G401.6 (cell line): ENCODE results near the gene WAS.
"Not testable (repeated sequence)": the region's sequence is repeated elsewhere in the genome, so short reads cannot be mapped to it uniquely, and the experiment has no call there.

Experiments used
- FAIRE-seq: peaks from 2 replicates; lab custom pipeline; 2012; peaks lifted over from hg19 to GRCh38; lab: Jason Lieb, UNC

The WAS gene

DNA sequence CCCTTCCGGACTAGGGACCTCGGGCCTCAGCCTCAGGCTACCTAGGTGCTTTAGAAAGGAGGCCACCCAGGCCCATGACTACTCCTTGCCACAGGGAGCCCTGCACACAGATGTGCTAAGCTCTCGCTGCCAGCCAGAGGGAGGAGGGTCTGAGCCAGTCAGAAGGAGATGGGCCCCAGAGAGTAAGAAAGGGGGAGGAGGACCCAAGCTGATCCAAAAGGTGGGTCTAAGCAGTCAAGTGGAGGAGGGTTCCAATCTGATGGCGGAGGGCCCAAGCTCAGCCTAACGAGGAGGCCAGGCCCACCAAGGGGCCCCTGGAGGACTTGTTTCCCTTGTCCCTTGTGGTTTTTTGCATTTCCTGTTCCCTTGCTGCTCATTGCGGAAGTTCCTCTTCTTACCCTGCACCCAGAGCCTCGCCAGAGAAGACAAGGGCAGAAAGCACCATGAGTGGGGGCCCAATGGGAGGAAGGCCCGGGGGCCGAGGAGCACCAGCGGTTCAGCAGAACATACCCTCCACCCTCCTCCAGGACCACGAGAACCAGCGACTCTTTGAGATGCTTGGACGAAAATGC, at the start of gene WAS:
Gene WAS (plus strand): TSS at position 389 of the 572 bp plus-strand sequence. CDS start 55 bp downstream, at position 444.
- no peak for FAIRE-seq

DNA sequence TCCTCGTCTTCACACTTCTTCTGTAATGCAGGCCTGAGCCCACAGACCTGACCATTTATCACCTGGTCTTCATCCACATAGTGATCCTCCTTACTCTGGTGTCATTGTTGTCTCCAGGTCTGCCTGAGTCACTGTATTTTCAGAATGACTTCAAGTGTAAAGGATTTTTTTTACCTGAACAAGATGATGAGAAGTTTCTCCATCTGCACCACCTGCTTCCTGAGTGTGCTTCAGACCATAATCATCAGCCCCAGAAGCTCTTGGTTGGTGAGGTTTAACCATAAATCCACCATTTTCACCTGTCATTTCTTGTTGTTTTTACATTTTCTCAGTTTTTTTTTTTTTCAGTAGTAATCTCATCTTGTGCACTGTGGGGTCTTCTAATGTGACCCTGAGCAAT, 47.3 kb upstream of the WAS start:
- FAIRE-seq: no peak

DNA sequence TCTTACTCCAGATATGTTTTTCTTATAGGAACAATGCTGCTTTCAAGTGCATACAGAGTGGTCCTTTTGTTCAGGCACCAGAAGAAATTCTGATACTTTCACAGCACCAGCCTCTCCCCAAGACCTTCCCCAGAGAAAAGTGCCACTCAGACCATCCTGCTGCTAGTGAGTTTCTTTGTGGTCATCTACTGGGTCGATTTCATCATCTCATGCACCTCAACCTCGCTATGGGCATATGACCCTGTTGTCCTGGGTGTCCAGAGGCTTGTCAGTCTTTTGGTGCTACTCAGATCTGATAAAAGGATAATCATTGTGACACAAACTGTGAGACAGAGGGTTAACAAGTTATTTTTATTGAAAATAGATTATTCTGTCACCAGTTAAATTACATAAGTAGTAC, 46.8 kb upstream of the WAS start:
- FAIRE-seq: no peak

DNA sequence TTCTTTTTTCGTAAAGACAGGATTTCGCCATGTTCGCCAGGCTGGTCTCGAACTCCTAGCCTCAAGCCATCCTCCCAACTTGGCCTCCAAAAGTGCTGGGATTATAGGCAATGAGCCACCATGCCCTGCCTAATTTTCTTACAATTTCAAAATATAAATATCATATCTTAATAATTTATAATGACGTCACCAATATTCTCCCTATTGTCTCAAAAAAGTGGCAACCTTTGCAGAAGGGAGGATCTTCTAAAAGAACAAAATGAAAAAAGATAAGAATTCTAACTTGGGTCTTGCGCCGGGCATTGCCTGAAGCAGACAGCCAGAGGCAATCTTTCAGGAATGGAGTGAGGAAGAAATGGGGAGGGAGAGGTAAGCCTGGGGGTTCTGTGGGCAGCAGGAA, 37.9 kb upstream of the WAS start:
- no peak for FAIRE-seq

DNA sequence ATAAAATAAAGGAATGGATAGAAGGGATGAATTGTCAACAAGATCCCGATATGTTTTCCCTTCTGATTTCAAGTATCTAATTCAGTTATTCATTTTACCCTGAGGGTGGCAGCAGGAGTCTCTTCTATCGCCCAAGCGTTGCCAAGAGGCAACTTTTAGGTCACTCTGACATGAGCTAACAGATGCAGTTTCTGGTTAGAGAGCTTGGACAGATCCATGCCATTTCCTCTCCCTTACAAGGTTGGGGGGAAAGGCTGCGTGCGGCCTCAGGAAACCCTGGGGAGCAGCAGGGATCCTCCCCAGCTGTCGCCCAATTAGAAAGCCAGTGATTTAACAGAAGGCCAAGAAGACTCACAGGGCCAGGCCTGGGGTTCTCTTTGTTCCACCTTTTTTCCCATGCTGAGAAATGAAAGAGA, 35.3 kb upstream of the WAS start:
- peak; percentile 86 for FAIRE-seq

DNA sequence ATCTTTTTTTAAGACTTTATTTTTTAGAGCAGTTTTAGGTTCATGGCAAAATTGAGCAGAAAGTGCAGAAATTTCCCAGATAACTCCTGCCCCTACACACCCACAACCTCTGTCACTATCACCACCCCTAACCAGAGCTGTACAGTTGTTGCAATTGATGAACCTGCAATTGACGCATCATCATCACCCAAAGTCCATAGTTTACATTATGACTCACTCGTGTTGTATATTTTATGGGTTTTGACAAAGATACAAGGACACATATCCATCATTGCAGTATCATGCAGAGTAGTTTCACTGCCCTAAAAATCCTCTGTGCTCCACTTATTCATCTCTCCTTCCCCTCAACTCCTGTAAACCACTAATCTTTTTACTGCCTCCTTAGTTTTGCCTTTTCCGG, 34.5 kb upstream of the WAS start:
- no peak for FAIRE-seq

DNA sequence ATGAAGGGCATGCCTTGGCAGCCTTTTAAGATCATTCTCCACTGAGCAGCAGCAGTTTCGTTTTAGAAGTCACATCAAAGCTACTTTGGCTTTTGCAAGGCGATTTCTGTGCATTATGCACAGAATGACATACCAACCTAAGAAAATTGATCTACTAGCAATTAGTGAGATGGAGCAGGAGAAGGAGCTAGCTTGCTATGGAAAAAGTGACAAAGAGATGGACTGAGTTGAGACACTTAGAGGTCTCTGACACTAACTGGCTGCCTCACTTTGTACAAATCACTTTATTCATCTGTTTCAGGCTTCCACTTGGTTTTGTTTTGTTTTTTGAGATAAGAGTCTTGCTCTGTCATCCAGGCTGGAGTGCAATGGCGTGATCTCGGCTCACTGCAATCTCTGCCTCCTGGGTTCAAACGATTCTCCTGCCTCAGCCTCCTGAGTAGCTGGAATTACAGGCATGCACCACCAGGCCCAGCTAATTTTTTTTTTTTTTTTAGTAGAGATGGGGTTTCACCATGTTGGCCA, 31.5 kb upstream of the WAS start:
- not testable (repeated sequence) for FAIRE-seq

DNA sequence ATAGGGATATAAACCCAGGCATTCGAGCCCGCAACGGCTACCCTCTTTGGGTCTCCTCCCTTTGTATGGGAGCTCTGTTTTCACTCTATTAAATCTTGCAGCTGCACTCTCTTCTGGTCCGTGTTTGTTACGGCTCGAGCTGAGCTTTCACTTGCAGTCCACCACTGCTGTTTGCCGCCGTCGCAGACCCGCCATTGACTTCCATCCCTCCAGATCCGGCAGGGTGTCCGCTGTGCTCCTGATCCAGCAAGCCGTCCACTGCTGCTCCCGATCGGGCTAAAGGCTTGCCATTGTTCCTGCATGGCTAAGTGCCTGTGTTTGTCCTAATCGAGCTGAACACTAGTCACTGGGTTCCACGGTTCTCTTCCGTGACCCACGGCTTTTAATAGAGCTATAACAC, 28.9 kb upstream of the WAS start:
- not testable (repeated sequence) for FAIRE-seq

DNA sequence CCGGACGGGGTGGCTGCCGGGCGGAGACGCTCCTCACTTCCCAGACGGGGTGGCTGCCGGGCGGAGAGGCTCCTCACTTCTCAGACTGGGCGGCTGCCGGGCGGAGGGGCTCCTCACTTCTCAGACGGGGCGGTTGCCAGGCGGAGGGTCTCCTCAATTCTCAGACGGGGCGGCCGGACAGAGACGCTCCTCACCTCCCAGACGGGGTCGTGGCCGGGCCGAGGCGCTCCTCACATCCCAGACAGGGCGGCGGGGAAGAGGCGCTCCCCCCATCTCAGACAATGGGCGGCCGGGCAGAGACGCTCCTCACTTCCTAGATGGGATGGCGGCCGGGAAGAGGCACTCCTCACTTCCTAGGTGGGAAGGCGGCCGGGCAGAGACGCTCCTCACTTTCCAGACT, 23.9 kb upstream of the WAS start:
- FAIRE-seq: not testable (repeated sequence)

DNA sequence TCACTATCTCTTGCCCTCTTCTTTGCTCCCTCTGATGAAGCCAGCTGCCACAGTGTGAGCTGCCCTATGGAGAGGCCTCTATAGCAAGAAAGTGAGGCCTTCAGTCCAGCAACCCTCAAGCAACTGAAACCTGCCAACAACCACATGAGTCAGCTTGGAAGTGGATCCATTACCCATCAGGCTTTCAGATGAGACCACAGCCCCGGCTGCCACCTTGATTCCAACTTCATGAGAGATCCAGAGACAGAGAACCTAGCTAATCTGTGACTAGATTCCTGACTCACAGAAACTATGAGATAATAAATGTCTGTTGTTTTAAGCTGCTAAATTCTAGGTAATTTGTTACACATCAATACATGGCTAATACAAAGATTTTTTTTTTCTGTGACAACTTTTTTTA, 20.4 kb upstream of the WAS start:
- FAIRE-seq: no peak

DNA sequence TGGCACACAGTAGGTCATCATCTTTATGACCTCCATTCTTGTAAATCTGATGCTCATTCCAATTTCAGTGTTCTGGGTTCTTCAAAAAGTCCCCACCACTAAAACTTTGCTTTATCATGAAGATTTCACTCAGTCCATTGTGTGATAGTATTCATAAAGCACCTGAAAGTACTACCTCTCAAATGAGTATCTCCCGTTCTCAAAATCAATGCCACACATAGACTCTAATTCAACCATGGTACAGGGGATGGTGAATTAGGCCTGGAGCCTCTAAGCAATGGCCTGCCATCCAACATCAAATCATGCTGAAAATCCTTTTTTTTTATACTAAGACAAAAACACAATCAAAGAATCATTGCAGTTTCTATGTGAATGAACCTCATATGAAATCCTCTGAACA, 19.4 kb upstream of the WAS start:
- no peak for FAIRE-seq

DNA sequence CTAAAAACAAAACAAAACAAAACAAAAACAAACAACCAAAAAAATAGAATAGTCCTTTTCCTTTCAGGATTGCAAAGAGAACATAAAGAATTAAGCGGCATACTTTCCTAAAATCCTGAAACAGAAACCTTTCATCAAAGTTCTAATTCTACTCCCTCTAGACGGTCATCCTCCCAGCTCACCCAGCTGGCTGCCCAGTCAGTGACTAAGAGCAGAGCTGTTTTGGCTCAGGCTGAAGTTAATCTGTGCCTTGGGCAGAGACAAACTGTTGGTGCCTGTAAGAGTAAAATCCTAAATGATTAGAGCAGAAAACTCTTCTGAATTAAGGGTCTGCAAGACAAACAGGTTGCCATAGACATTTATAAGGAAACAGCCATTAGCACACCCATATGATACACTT, 17.6 kb upstream of the WAS start:
- no peak for FAIRE-seq

DNA sequence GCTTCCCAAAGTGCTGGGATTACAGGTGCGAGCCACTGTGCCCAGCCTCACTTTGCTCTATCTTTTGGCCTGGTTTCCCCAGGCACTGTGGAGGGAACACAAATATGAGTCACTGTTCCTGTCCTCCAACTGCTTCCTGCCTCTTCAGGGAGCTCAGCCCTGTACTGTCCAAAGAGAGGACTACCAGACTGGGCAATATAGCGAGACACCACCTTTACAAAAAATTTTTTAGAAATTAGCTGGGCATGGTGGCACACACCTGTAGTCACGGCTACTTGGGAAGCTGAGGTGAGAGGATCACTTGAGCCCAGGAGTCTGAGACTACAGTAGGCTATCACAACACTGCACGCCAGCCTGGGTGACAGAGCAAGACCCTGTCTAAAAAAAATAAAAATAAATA, 16.9 kb upstream of the WAS start:
- no peak for FAIRE-seq

DNA sequence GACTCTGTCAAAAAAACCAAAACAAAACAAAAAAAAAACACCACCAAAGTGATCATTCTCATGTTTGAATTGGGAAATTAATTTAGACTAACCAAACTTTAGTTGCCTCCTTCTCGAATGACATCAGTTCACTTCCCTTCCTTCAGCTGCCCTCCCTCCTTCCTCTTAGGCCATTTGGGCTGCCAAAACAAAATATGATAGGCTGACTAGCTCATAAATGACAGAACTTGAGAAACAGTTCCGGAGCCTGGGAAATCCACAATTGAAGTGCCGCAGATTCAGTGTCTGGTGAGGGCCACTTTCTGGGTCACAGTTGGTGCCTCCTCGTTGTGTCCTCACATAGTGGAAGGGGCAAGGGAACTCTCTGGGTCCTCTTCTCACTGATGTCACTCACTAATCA, 16.1 kb upstream of the WAS start:
- FAIRE-seq: no peak

DNA sequence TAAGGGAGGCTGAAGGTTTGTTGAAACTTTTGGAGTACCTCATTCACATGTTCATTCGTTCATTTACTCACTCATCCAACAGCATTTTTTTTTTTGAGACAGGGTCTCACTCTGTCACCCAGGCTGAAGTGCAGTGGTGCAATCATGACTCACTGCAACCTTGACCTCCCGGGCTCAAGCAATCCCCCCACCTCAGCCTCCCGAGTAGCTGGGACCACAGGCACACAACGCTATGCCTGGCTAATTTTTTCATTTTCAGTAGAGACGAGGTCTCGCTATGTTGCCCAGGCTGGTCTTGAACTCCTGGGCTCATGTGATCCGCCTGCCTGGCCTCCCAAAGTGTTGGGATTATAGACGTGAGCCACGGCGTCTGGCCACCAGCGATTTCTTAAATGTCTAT, 15.4 kb upstream of the WAS start:
- not testable (repeated sequence) for FAIRE-seq

DNA sequence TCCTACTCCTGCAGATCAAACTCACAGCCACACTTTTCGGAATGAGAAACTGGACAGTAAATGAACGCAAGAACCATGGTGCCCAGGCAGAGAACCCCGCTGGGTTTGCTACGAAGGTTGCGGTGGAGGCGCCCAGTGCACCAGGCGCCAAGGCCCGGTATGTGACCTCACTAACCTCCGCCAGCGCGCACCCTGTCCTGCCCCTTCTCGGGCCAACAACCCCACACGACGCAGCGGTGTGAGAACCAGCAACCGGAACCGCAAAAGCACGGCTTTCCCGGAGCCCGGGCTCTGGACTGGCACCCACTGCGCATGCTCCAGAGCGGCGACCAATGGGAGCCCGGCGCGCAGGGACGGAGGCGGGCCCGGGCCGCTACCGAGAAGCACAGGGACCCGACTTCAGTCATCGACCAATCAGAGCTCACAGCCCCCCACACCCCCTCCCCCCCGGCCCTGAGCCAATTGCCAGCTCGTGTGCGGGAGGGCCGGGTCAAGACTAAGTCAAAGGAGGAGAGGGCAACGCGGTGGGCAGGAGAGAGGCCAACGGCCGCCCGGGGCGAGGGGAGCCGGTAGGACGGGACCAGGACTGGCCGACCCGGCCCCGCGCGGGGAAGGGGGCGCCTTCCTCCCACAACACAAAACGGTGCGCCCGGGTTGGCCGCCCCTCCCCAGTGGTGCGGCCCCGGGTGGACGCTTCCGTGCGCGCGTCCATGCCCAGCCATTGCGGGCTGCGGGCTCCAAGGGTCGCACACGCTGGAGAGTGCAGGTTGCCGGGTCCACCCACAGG, 7.3 kb upstream of the WAS start:
- peak; percentile 63 for FAIRE-seq

DNA sequence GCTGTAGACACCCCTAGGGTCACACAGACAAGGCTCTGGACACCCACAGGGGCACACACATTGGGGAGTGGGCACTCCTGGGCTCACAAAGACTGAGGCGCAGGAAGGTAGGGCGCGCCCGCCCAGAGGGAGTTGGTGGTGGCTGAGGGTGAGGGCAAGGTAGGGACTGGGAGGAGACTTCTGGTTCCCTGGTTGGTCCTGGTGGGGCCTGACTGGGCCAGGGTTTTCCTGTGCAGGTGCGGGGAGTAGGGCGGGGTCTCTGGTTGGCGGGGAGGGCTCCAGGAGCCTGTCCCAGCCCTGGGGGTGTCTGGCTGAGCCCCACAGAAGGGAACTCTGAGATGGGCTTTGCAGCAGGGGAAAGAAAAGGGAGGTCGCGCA, 6.7 kb upstream of the WAS start:
- FAIRE-seq: no peak

DNA sequence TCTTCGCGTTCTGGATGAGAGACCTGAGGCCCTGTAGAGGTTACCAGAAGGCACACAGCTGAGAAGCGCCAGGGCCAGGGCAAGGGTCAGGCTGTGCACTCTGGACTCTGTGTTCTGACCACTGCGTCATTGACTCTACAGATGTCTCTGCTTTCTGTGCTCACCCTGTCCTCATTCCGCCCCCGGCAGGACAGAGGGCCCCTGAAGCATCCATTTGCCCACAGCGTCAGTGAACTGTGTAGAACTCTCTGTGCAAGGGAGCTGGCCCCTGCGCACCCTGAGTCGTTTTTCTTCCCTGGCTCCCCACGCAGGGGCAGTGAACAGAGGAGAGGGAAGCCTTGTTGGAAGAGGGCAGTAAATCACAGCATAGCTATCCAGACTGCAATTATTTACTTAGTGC, 6.1 kb upstream of the WAS start:
- FAIRE-seq: no peak

DNA sequence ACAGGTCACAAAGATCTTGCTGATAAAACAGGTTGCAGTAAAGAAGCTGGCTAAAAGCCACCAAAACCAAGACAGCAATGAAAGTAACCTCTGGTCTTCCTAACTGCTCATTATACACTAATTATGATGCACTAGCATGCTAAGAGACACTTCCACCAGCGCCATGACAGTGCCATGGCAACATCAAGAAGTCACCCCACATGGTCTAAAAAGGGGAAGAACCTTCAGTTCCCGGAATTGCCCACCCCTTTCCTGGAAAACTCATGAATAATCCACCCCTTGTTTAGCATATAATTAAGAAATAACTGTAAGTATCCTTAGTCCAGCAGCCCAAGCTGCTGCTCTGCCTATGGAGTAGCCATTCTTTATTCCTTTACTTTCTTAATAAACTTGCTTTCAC, 3.1 kb upstream of the WAS start:
- FAIRE-seq: not testable (repeated sequence)

DNA sequence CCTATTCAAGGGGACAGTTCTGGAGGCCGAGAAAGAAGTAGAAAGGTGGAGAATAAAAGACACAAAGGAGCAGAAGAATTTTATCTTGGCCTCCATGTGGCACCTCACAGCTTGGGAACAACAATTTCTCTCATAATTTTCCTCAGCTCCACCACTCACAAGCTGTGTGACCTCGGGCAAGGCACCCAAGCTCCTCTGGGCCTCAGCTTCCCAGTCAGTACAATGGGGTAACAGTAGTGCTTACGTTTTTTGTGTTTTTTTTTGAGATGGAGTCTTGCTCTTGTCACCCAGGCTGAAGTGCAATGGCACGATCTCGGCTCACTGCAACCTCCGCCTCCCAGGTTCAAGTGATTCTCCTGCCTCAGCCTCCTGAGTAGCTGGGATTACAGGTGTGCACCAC, 2.7 kb upstream of the WAS start:
- not testable (repeated sequence) for FAIRE-seq

DNA sequence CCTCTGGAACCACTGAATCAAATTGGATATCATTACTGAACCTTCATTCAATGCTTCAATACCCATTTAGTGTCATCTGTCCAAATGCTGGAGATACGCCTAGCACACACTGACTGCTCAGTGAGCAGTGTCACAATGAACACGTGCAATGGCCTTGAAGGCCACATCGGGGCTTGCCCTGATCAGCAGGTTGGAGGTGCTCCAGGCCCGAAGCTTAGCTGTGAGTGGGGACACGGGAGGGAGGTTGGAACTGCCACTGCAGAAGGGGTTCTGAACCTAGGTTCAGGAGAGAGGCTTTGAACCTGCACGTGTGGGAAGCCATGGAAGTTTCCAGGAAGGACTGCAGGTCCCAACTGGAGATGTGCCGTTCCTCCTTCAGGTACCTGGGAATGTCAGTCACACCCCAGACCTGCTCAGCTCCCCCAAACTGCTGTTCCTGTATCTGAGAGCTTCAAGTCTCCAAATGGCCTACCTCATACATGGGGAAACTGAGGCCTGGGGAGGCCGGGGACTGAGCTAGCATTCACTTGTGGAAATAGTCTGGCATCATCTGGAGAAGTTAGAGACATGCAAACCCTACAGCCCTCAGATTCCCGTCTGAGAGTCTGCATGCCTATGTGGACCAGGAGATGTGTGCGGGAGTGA, 1.9 kb upstream of the WAS start:
- no peak for FAIRE-seq

DNA sequence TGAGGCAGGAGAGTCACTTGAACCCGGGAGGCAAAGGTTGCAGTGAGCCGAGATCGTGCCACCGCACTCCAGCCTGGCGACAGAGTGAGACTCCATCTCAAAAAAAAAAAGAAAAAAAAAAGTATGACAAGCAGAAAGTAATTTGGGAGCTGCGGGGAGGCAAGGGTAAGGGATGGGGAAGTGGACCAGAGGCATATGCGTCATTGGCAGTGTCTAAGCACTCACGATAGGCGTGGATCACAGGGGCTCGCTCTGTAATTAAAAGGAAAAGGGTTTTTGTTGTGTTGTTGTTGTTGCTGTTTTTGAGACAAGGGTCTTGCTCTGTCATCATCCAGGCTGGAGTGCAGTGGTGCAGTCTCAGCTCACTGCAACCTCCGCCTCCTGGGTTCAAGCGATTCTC, 804 bp upstream of the WAS start:
- not testable (repeated sequence) for FAIRE-seq

DNA sequence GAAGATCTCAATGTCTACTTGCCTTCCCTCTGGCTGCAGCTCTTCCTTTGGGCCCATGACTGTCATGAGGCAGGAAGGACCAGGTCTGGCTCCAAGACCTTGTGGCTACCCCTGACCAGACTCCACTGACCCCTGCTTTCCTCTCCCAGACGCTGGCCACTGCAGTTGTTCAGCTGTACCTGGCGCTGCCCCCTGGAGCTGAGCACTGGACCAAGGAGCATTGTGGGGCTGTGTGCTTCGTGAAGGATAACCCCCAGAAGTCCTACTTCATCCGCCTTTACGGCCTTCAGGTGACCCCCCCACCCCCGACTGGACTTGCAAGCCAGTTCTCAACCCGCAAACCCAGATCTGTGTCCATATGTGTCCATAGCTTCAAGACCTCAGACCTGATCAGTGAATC, 535 bp downstream of the WAS start:
- FAIRE-seq: no peak

DNA sequence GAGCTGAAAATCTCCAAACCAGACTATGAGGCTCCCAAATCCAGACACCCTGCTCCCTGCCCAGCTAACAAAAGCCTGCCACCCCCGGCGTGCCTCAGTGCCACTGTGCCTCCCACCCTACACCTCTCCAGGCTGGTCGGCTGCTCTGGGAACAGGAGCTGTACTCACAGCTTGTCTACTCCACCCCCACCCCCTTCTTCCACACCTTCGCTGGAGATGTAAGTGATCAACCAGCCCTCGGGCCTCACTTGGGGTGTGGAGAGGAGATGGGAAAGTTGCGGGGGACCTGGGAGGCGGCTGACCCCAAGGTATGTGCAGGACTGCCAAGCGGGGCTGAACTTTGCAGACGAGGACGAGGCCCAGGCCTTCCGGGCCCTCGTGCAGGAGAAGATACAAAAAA, 1.8 kb downstream of the WAS start:
- FAIRE-seq: no peak
